ENCODE data around the gene TMC1. TPM values are rescaled to one million over a fixed set of nuclear protein-coding genes. Genes with fewer than 3 reads are reported as not detected.
"Not testable (repeated sequence)": the region's sequence is repeated elsewhere in the genome, so short reads cannot be mapped to it uniquely, and the experiment has no call there.

The TMC1 gene
- total RNA-seq, 1 donor from 2014 or later = 0.27 TPM

DNA sequence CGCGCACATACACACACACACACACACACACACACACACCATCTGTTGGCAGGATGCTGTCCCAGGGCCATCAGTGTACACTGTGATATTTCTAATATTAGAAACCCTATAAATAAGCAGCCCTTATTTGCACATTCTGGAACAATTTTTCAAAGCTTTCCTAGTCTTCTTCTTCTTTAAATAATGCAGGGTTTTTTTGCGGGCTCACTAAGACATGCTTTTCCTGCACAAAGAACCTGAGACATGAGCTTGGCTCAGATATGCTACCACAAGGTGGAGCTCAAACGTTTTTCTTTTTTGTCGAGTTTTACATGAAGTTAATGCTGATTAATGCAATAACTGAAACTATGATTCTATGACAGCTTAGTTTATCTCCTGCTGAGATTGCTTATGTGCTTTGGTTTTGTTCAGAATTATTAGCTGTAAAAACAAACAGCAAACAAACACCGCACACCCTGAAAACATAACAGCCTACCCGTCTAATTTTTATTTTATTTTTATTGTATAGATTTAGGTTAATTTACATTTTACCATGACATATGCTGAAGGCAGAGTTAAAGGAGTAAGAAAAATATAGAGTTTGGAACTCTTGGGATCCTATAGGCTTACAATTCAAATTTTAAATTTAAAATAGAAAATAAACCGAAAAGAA lies 335.7 kb downstream of the TMC1 start:
- intact Hi-C loops (cut with micrococcal nuclease) = loop anchor here (1.0 to 2.0 kb wide), 3 partner anchors 166 to 326 kb away; no protein-coding TSS in a partner anchor

DNA sequence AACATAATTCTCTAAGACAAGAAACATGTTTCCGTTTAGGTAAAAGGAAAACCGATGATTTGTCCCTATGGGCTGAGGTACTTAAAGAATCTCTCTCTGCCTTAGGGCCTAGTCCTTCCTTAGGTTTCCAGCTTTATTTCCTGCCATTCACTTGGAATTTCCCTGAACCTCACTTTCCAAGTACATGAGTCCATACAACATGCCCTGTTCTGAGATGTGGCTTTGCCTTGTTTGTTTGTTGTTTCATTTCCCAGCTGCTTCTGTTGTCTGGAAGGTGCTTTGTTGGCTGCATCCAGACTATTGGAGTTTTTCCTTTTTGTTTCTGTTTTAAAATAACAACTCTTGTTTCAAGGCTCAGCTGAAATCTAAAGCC lies 336.2 kb downstream of the TMC1 start:
- intact Hi-C loops (cut with micrococcal nuclease) = loop anchor here (1.0 to 2.0 kb wide), 3 partner anchors 165 to 325 kb away; no protein-coding TSS in a partner anchor

DNA sequence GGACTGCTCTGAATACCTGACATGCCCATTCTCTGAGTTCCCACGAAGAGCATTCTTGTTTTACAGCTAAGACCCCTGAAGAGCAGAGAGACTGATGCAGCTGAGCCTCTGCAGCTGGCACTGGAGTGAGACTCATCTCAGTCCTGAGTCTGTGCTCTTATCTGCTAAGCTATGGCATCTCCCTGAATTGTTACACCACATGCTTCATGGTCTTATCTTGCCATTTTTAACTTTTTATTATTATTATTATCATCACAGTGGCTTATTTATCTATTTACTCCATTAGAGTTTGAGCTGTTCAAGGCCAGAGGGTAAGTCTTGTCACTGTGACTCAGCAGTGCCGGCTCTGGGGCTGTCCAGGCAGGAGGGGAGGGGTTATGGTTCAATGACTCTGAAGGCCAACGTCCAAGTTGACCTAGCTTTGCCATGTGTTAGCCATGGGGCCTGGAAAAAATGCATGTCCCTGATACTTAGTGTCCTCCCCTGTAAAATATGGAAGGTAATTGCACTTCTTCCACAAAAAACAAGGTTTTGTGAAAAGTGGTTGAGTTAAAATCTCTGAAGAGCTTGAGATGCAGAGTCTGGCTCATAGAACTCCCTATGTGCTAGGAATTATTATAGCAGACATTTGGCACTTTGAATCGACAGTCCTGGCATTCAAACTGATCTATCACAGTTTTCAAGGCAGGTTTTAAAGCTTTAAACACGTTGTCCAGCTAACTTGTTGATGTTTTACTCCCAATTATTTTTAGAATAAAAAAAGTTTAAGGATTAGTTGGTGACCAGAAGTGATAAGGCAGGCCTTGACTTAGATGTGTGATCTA lies 336.9 kb downstream of the TMC1 start:
- intact Hi-C loops (cut with micrococcal nuclease) = no loop called here

- intact Hi-C loops (cut with micrococcal nuclease) = not testable (repeated sequence)
Measured at GRCh38 chr9:72862788-72863187, 341.4 kb downstream of the TMC1 start.

- intact Hi-C loops (cut with micrococcal nuclease) = no loop called here
Measured at GRCh38 chr9:72863456-72864094, 342.2 kb downstream of the TMC1 start.

DNA sequence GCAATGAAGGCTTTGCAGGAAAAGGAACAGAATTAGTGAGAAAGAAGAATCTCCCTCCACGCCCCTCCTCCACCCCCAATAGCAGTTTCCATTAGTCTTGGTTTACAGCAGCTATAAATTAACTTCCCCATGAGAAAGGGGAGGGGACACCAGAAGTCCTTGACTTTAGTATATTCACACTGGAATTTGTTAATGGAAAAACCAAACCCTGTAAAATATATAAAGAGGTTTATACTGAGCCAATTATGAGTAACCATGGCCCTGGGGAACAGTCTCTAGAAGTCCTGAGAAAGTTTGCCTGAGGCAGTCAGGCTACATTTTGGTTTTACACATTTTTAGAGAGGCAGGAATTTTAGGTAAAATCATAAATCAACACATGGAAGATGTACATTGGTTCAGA lies 342.9 kb downstream of the TMC1 start:
- intact Hi-C loops (cut with micrococcal nuclease) = no loop called here

GRCh38 chr9:72871685-72872084 lies 350.3 kb downstream of the TMC1 start:
- intact Hi-C loops (cut with micrococcal nuclease) = loop anchor here (5.0 kb wide), 2 partner anchors 211 to 311 kb away; no protein-coding TSS in a partner anchor

GRCh38 chr9:72872718-72873117 lies 351.3 kb downstream of the TMC1 start:
- intact Hi-C loops (cut with micrococcal nuclease) = loop anchor here (5.0 kb wide), 2 partner anchors 210 to 310 kb away; no protein-coding TSS in a partner anchor

- intact Hi-C loops (cut with micrococcal nuclease) = loop anchor here (5.0 kb wide), 2 partner anchors 209 to 309 kb away; no protein-coding TSS in a partner anchor
Measured at GRCh38 chr9:72873456-72873855, 352.0 kb downstream of the TMC1 start.

GRCh38 chr9:72874344-72874743 lies 352.9 kb downstream of the TMC1 start:
- intact Hi-C loops (cut with micrococcal nuclease) = loop anchor here (5.0 kb wide), 2 partner anchors 208 to 308 kb away; no protein-coding TSS in a partner anchor

DNA sequence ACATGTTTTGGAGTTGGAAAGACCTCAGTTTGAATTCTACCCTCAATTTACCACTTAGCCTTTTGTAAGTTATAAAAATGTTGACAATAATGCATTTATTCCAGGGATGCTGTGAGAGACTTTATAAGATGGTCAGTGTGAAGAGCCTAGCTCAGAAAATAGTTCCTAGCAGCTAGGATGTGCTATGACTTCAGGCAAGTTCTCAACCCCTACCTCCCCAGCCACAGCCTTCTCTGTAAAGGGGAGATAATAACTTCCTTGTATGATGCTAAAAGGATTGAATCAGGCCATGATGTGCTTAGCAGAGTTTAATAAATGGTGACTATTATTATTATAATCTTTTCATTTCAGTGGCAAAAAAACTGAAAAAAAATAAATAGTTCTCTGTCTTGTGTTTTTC lies 353.8 kb downstream of the TMC1 start:
- intact Hi-C loops (cut with micrococcal nuclease) = no loop called here

DNA sequence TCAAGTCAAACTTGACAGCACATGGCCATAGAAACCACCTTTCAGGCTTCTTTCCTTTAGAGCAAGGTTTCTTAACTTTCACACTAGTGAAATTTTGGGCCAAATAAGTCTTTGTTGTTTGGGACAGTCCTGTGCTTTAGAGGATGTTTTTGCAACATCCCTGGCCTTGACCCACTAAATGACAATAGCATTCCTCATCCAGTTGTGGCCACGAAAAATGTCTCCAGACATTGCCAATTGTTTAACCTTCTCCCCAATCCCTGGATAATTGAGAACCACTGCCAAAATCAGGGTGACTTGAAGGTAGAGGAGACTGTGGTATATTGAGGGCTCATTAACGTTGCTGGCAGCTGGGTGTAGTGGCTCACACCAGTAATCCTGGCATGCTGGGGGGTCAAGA lies 359.4 kb downstream of the TMC1 start:
- intact Hi-C loops (cut with micrococcal nuclease) = no loop called here

DNA sequence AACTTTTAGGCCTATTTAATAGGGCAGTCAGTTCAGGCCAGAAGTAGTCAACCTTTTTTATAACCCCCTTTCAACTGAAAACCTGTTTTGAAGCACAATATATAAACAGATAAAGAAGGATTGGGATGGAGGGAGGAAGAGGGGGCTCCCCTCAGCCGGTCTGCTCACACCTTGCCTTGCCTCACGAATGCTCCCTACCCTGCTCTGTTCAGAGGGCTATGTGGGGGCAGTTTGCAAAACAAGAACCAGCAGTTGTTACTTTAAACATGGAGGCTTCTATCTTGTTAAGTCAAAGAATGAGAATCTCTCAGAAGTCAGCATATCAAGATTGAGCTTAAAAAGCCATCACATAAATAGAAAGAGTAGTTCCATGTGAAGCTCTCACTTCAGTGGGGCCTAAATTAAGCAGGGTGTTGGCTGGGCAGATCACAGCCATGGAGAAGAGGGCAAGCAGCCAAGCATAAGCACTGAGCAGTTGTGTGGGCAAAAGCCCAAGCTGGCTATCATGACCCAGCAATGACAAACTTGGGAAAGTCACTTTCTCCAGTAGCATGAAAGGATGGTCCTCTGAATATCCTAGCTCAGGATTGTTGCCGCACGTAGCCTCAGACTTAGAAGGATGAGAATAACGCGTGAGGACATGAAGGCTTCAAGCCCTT lies 360.8 kb downstream of the TMC1 start:
- intact Hi-C loops (cut with micrococcal nuclease) = no loop called here

- intact Hi-C loops (cut with micrococcal nuclease) = no loop called here
Measured at GRCh38 chr9:72883875-72884274, 362.5 kb downstream of the TMC1 start.

DNA sequence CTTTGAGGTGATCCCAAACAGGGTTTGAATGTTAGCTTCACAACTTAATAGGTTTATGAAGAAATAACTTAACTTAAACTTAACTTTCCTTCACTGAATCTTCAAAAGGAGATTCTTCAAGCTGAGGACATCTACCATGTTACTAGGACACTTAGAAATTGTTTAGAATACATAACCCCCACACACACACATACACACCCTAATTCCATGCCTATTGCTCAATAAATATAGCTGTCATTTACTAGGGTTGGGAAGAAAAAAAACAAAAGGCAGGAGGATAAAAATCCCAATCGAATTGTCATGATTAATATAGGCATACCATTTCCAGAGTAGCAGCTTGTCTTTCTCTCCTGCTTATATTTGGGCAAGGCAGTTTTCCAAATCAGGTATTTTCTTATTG lies 363.1 kb downstream of the TMC1 start:
- intact Hi-C loops (cut with micrococcal nuclease) = no loop called here

Other genes with a start within 250 kb of the TMC1 start
- 111 and 125 TPM in 2 replicates for gene ZFAND5, start 156.4 kb upstream of the TMC1 start, total RNA-seq